Measurements from ENCODE around the gene PLEKHM3.

DNA sequence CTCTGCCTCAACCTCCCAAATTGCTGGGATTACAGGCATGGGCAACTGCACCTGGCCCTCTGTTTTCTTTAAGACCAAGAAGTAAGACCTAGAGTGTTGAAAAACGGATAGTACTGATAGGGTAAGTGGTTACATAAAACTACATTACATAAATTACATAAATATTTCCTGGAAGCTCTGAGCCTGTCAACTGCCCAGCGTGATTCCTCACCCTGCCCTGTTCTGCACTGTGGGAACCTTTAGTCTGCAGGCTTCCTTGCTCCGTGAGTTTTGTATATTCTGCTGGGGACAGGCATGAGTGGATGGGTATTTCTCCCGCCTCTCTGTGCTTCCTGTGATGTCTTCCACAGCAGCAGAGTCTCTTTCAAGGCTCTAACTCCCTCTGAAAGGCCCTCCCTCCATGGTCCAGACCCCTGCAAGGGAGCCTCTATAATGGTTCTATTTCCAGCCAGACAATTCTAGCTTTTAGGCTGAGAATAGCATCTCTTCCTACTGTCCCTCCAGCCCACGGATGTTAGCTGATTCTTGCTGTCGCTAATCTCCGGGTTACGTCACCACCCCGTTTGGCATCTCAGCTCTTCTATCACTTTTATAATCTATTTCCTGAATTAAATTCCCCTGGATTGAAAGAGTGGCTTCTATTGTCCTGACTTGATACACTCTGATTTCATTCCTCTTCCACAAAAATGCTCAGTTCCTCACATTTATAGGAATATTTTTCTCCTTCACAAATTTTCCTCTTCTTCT lies 49.5 kb upstream of the PLEKHM3 start:
- TF ChIP-seq GATA3 (IDR thresholded peaks at IDR 0.05; ENCODE audit: low read depth, low read length): no peak
- no peak for TF ChIP-seq GATA2 (IDR thresholded peaks at IDR 0.05; ENCODE audit: low read depth, low read length)
